GM12878 (cell line): Measurements from ENCODE around the gene MYO10. TPM values are rescaled to one million over a fixed set of nuclear protein-coding genes. Genes with fewer than 3 reads are reported as not detected.

Experiments used
- CREB1 ChIP-seq: IDR thresholded peaks from 2 replicates; pipeline ENCODE4 v1.6.1; 2012; ENCODE audit warnings: low read depth, mild to moderate bottlenecking, inconsistent platforms
- NFYB ChIP-seq: IDR thresholded peaks from 2 replicates; pipeline ENCODE4 v1.6.1; 2011; ENCODE audit warnings: low read depth, mild to moderate bottlenecking, low read length, improper control_type of control experiment, moderate library complexity; ENCODE audit not compliant: insufficient read depth
- POLR2AphosphoS2 ChIP-seq: IDR thresholded peaks from 2 replicates; pipeline ENCODE4 v1.6.1; 2011; ENCODE audit warnings: low read depth, mild to moderate bottlenecking, low read length, improper control_type of control experiment, moderate library complexity
- SKIL ChIP-seq: fragments of 450-650 bp; IDR thresholded peaks from 2 replicates; pipeline ENCODE4 v1.6.1; 2017; ENCODE audit warnings: mild to moderate bottlenecking, low read depth, inconsistent platforms; ENCODE audit not compliant: poor library complexity, severe bottlenecking
- SMAD5 ChIP-seq: IDR thresholded peaks from 2 replicates; pipeline ENCODE4 v1.6.1; 2016; ENCODE audit warnings: antibody characterized with exemption, low read depth
- SREBF1 ChIP-seq: IDR thresholded peaks from 2 replicates; pipeline ENCODE4 v1.6.1; 2012; ENCODE audit warnings: mild to moderate bottlenecking, low read length
- SRF ChIP-seq, 2 experiments: IDR thresholded peaks; 2 replicates each; pipeline ENCODE4 v1.6.1; 2011; ENCODE audit warnings: low read depth in 2 of 2, low read length in 2 of 2, mild to moderate bottlenecking in 1 of 2, moderate library complexity in 1 of 2
- ZBTB11 ChIP-seq: fragments of 450-650 bp; formaldehyde crosslinking; IDR thresholded peaks from 2 replicates; pipeline ENCODE4 v1.5.0; 2022; ENCODE audit warnings: mild to moderate bottlenecking, missing genetic modification characterization
- polyA plus RNA-seq, 11 experiments: library from polyadenylated mRNA; depleted of rRNA in 4 of 11; unstranded in 6 of 11; stranded (reverse) in 5 of 11; fragments of >200 nt; fragmentation: Nextera tagmentation in 4 of 11; fragmentation: Illumina TruSeq in 1 of 11; extraction: Ambion mirVana in 4 of 11; extraction: Trizol in 1 of 11; gene quantifications; 1 replicate in 1 of 11; 2 replicates in 10 of 11; pipeline versions ENCODE4 v1.2.1 to v1.2.3, GENCODE V29; 2011 to 2016; ENCODE audit warnings: inconsistent platforms in 2 of 11, missing spikeins in 2 of 11, low read depth in 1 of 11
- total RNA-seq, 4 experiments: library from RNA; depleted of rRNA in 3 of 4; stranded (reverse); fragments of >200 nt in 3 of 4; fragmentation: Illumina TruSeq in 1 of 4; extraction: Trizol in 1 of 4; gene quantifications; 2 replicates each; pipeline versions ENCODE4 v1.2.1 to v1.2.3, GENCODE V29; 2013 to 2021

Gene MYO10
- total and polyA plus RNA-seq, 10 of the 15 experiments (the other 5 are each of a cell fraction or from before 2014, with no cell fraction given): 0.02 to 0.77 (median 0.17) TPM

GRCh38 chr5:16712178-16712577, 223.9 kb downstream of the MYO10 start (continued):
- no peak for TF ChIP-seq ZBTB11 (CRISPR knock-in tag)
- TF ChIP-seq SMAD5: no peak
- no peak for TF ChIP-seq SKIL
- TF ChIP-seq POLR2AphosphoS2: no peak
- TF ChIP-seq NFYB: no peak
- TF ChIP-seq SRF (IDR thresholded peaks at IDR 0.05; ENCODE audit: low read depth in 2 of 2, low read length in 2 of 2): no peak
- no peak for TF ChIP-seq CREB1
- no peak for TF ChIP-seq SREBF1
